ENCODE results near the gene ITGB5. TPM values are rescaled to one million over a fixed set of nuclear protein-coding genes. Genes with fewer than 3 reads are reported as not detected.

Gene ITGB5
- total RNA-seq, 6 experiments from 2014 or later: 61.3 to 125 (median 98.4) TPM

- no peaks in the 10 kb centered on the region for H3K27me3 ChIP-seq
- DNase-seq (no peak), ATAC-seq (peak; percentile 17 to 42 (median 32))
- WGBS (ENCODE audit: insufficient coverage, low coverage, low lambda C conversion rate, missing lambda C conversion rate): 81% methylated on average over 2 of the region's 8 CpGs
- H3K4me1 ChIP-seq: no peaks in the 10 kb centered on the region
- TF ChIP-seq CTCF (IDR thresholded peaks at IDR 0.05) (no peak), POLR2A (IDR thresholded peaks at IDR 0.05) (no peak)
- peaks cover 0 to 31% (median 12%) of the 10 kb centered on the region in 4 donors for H3K36me3 ChIP-seq
- no peaks in the 10 kb centered on the region for H3K9me3 ChIP-seq
- H3K4me3 ChIP-seq: no peak overlapping the region
- intact Hi-C loops (cut with DNase I): no loop called here
- no peak overlapping the region for H3K27ac ChIP-seq
Measured at GRCh38 chr3:124748560-124749198, 138.5 kb downstream of the ITGB5 start.

GRCh38 chr3:124747111-124747981 is 139.8 kb downstream of the ITGB5 start:
- 92% methylated on average over 8 of the region's 14 CpGs for WGBS (ENCODE audit: insufficient coverage, low coverage, low lambda C conversion rate, missing lambda C conversion rate)
- H3K27me3 ChIP-seq: no peaks in the 10 kb centered on the region
- intact Hi-C loops (cut with DNase I): no loop called here
- H3K4me3 ChIP-seq: no peak overlapping the region
- H3K27ac ChIP-seq: no peak overlapping the region
- DNase-seq (no peak), ATAC-seq (peak in 3 of 4 donors; percentile 32 to 34 (median 32))
- no peaks in the 10 kb centered on the region for H3K4me1 ChIP-seq
- H3K9me3 ChIP-seq: no peaks in the 10 kb centered on the region
- TF ChIP-seq CTCF (IDR thresholded peaks at IDR 0.05): no peak
- no peak for TF ChIP-seq POLR2A (IDR thresholded peaks at IDR 0.05)
- peaks cover 0 to 41% (median 14%) of the 10 kb centered on the region in 4 donors for H3K36me3 ChIP-seq

GRCh38 chr3:124745756-124746155 is 141.4 kb downstream of the ITGB5 start:
- no peaks in the 10 kb centered on the region for H3K9me3 ChIP-seq
- intact Hi-C loops (cut with DNase I): no loop called here
- DNase-seq: no peak
- H3K36me3 ChIP-seq: peaks cover 6 to 57% (median 21%) of the 10 kb centered on the region in 4 donors
- TF ChIP-seq CTCF (IDR thresholded peaks at IDR 0.05) (no peak), POLR2A (IDR thresholded peaks at IDR 0.05) (no peak)
- H3K27ac ChIP-seq: no peak overlapping the region
- no peaks in the 10 kb centered on the region for H3K27me3 ChIP-seq
- no peaks in the 10 kb centered on the region for H3K4me1 ChIP-seq
- H3K4me3 ChIP-seq: no peak overlapping the region
- ATAC-seq: no peak
- no CpG with 5 or more reads among the region's 6 CpGs for WGBS (ENCODE audit: insufficient coverage, low coverage, low lambda C conversion rate, missing lambda C conversion rate)

GRCh38 chr3:124741027-124741426 is 146.1 kb downstream of the ITGB5 start:
- H3K36me3 ChIP-seq: peaks cover 13 to 81% (median 35%) of the 10 kb centered on the region in 4 donors
- H3K27me3 ChIP-seq: no peaks in the 10 kb centered on the region
- DNase-seq: no peak
- H3K27ac ChIP-seq: no peak overlapping the region
- ATAC-seq: no peak
- no peak for TF ChIP-seq CTCF (IDR thresholded peaks at IDR 0.05)
- no peak for TF ChIP-seq POLR2A (IDR thresholded peaks at IDR 0.05)
- H3K4me1 ChIP-seq: no peaks in the 10 kb centered on the region
- intact Hi-C loops (cut with DNase I): no loop called here
- no peaks in the 10 kb centered on the region for H3K9me3 ChIP-seq
- no peak overlapping the region for H3K4me3 ChIP-seq
- 94% methylated on average over 6 of the region's 6 CpGs for WGBS (ENCODE audit: insufficient coverage, low coverage, low lambda C conversion rate, missing lambda C conversion rate)

All from right lobe of liver (tissue), 6 donors.